PC-9 (cell line): ENCODE data around the gene PDZK1IP1.
"Not testable (repeated sequence)": the region's sequence is repeated elsewhere in the genome, so short reads cannot be mapped to it uniquely, and the experiment has no call there.

Experiments used
- CTCF ChIP-seq: fragments of 200-600 bp; sonication (generic); conservative IDR thresholded peaks from 2 replicates; pipeline ENCODE4 v1.6.1; 2017; ENCODE audit warnings: mixed run types, antibody characterized with exemption, mild to moderate bottlenecking, moderate library complexity
- EZH2 ChIP-seq: fragments of 200-600 bp; sonication (generic); IDR thresholded peaks from 2 replicates; pipeline ENCODE4 v1.8.0; 2017; ENCODE audit warnings: antibody characterized with exemption, low read depth

DNA sequence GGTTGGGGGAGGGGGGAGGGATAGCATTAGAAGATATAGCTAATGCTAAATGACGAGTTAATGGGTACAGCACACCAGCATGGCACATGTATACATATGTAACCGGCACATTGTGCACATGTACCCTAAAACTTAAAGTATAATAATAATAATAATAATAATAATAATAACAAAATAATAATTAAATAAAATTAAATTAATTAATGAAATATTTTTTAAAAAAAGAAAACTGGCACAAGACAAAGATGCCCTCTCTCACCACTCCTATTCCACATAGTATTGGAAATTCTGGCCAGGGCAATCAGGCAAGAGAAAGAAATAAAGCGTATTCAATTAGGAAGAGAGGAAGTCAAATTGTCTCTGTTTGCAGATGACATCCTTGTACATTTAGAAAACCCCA is 31.9 kb downstream of the PDZK1IP1 start:
- not testable (repeated sequence) for TF ChIP-seq CTCF, EZH2
